Lower lobe of right lung (tissue), 2 donors: ENCODE measurements around the gene ELOVL3. TPM values are rescaled to one million over a fixed set of nuclear protein-coding genes. Genes with fewer than 3 reads are reported as not detected.
"Not testable (repeated sequence)": the region's sequence is repeated elsewhere in the genome, so short reads cannot be mapped to it uniquely, and the experiment has no call there.

Experiments used
- ATAC-seq, 2 donors: fragments of 200-7000 bp; cut with Tn5 transposase; one replicate each; pipeline ENCODE4 v1.9.1; 2020 to 2022; ENCODE audit warnings: mild to moderate bottlenecking in 2 of 2, moderate library complexity in 2 of 2
- DNase-seq: peaks from one replicate; pipeline ENCODE4 v3.0.0-alpha.2; 2020
- H3K27ac ChIP-seq: fragments of 200-600 bp; one replicate; pipeline ENCODE4 v1.8.0; 2022
- H3K27me3 ChIP-seq: fragments of 200-600 bp; one replicate; pipeline ENCODE4 v1.8.0; 2022; ENCODE audit warnings: low read depth
- H3K36me3 ChIP-seq: fragments of 200-600 bp; one replicate; pipeline ENCODE4 v1.8.0; 2022; ENCODE audit warnings: mild to moderate bottlenecking
- H3K4me1 ChIP-seq: fragments of 200-600 bp; one replicate; pipeline ENCODE4 v1.8.0; 2022
- H3K4me3 ChIP-seq: fragments of 200-600 bp; one replicate; pipeline ENCODE4 v1.8.0; 2022; ENCODE audit warnings: mild to moderate bottlenecking
- H3K9me3 ChIP-seq: fragments of 200-600 bp; one replicate; pipeline ENCODE4 v1.8.0; 2022
- intact Hi-C: fragments of 100-400 bp; cut with DNase I; formaldehyde crosslinking; loops from one replicate; pipeline ENCODE4 v1.11.0; 2022
- total RNA-seq: library from RNA; stranded (reverse); fragmentation: NEBNext Ultra II Directional; extraction: Animal tissue kit (Norgen Biotek cat#: 25700); gene quantifications from one replicate; pipeline ENCODE4 v1.2.1, GENCODE V29; 2021
- TF ChIP-seq, protein P1 (sequence below): fragments of 200-600 bp; IDR thresholded peaks from one replicate; pipeline ENCODE4 v1.8.0; 2022; ENCODE audit warnings: antibody characterized with exemption, mild to moderate bottlenecking
- donor health status: DM: no; HTN: yes; CAD: no; lungs with severe emphysema.

The ELOVL3 gene
- total RNA-seq, 1 donor from 2014 or later: 0.92 TPM

DNA sequence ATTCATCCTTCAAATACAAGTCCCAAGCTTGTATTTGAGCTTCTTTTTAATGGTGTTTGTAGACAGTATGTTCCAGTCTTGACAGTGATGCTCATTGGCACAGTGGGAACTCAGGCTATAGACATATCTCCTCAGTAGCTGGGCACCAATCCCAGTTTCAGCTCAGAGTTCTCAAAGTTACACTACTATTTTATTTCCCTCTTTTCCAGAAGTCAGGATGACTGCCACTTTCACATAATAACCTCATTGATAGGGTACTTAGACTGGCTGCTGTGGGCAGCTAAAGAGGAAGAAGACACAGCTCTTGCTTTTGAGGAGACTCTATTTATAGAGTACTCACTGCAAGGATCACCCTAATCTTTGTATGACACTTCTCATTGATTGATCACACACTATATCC, 21.6 kb downstream of the ELOVL3 start:
- ATAC-seq: no peak
- H3K27ac ChIP-seq: no peak overlapping the region
- H3K4me3 ChIP-seq: peak overlapping the region; percentile 85

DNA sequence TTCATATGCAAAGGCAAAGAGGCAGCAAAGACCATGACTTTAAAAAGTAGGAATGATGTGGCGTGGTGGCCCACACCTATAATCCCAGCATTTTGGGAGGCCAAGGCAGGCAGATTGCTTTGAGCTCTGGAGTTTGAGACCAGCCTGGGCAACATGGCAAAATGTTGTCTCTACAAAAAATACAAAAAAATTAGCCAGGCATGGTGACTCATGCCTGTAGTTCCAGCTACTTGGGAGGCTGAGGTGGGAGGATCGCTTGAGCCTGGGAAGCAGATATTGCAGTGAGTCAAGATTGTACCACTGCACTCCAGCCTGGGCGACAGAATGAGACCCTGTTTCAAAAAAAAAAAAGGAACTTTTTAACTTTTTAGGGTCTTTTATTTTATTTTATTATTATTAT, 26.4 kb downstream of the ELOVL3 start:
- ATAC-seq, DNase-seq, H3K27ac ChIP-seq, H3K4me3 ChIP-seq, H3K9me3 ChIP-seq, H3K27me3 ChIP-seq, H3K36me3 ChIP-seq, intact Hi-C loops: not testable (repeated sequence)
- H3K4me1 ChIP-seq: peaks cover 27% of the 10 kb centered on the region

More for the DNA sequence above, 21.6 kb downstream of the ELOVL3 start:
- no peaks in the 10 kb centered on the region for H3K36me3 ChIP-seq
- intact Hi-C loops: no loop called here
- DNase-seq: no peak
- no peaks in the 10 kb centered on the region for H3K27me3 ChIP-seq
- peaks cover 46% of the 10 kb centered on the region for H3K4me1 ChIP-seq
- no peaks in the 10 kb centered on the region for H3K9me3 ChIP-seq
- TF ChIP-seq, protein P1, sequence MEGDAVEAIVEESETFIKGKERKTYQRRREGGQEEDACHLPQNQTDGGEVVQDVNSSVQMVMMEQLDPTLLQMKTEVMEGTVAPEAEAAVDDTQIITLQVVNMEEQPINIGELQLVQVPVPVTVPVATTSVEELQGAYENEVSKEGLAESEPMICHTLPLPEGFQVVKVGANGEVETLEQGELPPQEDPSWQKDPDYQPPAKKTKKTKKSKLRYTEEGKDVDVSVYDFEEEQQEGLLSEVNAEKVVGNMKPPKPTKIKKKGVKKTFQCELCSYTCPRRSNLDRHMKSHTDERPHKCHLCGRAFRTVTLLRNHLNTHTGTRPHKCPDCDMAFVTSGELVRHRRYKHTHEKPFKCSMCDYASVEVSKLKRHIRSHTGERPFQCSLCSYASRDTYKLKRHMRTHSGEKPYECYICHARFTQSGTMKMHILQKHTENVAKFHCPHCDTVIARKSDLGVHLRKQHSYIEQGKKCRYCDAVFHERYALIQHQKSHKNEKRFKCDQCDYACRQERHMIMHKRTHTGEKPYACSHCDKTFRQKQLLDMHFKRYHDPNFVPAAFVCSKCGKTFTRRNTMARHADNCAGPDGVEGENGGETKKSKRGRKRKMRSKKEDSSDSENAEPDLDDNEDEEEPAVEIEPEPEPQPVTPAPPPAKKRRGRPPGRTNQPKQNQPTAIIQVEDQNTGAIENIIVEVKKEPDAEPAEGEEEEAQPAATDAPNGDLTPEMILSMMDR: no peak

DNA sequence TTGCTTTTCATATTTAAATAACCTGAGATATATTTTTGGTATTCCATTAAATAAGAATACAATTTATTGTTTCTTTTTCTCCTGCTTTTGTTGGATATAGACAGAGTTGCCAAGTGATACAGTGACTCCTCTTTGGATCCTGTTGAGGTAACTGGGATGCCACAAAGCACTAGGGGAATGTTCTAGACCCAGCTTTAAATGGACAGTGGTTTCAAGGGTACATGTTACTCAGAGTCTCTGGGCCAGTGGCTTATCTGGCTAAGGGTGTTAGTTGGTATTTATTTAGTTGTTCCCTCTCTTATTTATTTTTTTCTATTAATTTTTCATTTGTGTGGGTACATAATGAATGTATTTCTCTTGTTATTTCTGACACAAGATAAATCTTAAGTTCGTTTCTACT, 28.3 kb downstream of the ELOVL3 start:
- no peaks in the 10 kb centered on the region for H3K9me3 ChIP-seq
- intact Hi-C loops: no loop called here
- ATAC-seq: no peak
- peaks cover 8% of the 10 kb centered on the region for H3K36me3 ChIP-seq
- no peak for DNase-seq
- TF ChIP-seq, protein P1: no peak
- peaks cover 8% of the 10 kb centered on the region for H3K4me1 ChIP-seq
- H3K27ac ChIP-seq: no peak overlapping the region
- no peak overlapping the region for H3K4me3 ChIP-seq
- H3K27me3 ChIP-seq: no peaks in the 10 kb centered on the region

DNA sequence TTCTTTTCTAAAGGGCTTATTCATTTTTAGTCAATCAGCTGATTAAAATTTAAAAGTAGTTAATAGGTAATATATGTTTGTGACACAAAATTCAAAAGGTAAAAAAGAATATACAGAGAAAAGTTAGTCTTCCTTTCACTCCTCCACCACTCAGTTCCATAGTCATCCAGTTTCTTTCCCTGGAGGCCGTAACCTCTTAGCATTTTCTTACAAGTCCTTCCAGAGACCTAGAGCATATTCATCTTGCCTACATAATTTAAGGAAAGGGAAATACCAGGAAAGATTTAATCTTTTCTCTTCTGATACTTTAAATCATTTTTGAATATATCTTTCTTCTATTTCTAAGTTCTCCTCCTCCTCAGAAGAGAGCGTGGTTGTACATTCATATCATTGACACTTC, 29.3 kb downstream of the ELOVL3 start:
- no peak overlapping the region for H3K4me3 ChIP-seq
- no peaks in the 10 kb centered on the region for H3K27me3 ChIP-seq
- TF ChIP-seq, protein P1: no peak
- intact Hi-C loops: no loop called here
- peaks cover under 1% of the 10 kb centered on the region for H3K4me1 ChIP-seq
- no peaks in the 10 kb centered on the region for H3K9me3 ChIP-seq
- H3K27ac ChIP-seq: no peak overlapping the region
- DNase-seq: no peak
- peaks cover 18% of the 10 kb centered on the region for H3K36me3 ChIP-seq
- ATAC-seq: no peak

DNA sequence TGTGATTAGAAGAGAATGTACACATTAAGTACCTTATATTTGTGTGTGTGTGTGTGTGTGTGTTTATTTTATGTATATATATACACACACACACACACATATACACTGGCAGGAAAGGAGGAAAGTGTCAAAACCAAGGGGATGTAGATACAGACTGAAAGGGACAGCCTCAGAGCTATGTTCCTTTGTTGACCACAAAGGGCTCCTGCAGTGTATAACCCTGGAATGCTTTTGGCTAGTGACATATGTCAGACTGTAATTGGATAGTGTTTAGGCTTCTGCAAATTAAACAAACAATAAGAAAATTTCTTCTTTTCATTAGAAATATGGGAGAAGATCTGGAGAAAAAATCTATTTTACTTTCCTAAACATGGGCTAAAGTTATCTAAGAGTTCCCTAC, 35.1 kb downstream of the ELOVL3 start:
- no peaks in the 10 kb centered on the region for H3K27me3 ChIP-seq
- no peak overlapping the region for H3K27ac ChIP-seq
- DNase-seq: no peak
- no peaks in the 10 kb centered on the region for H3K9me3 ChIP-seq
- H3K4me1 ChIP-seq: peaks cover 13% of the 10 kb centered on the region
- peaks cover 43% of the 10 kb centered on the region for H3K36me3 ChIP-seq
- intact Hi-C loops: no loop called here
- H3K4me3 ChIP-seq: no peak overlapping the region
- TF ChIP-seq, protein P1: no peak
- ATAC-seq: no peak

DNA sequence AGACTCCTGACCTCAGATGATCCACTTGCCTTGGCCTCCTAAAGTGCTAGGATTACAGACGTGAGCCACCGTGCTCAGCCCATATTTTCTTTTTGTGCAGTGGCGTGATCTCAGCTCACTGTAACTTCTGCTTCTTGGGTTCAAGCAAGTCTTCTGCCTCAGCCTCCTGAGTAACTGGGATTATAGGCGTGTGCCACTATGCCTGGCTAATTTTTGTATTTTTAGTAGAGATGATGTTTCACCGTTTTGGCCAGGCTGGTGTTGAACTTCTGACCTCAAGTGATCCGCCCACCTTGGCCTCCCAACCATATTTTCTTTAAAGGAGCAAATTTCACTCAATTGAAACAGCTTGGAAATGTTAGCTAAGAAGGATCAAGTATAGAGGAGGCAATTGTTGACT, 35.7 kb downstream of the ELOVL3 start:
- Histone ChIP-seq H3K36me3 (peaks cover 43% of the 10 kb centered on the region), H3K9me3 (no peaks in the 10 kb centered on the region), H3K4me1 (peaks cover 20% of the 10 kb centered on the region), H3K27me3 (no peaks in the 10 kb centered on the region), H3K4me3 (no peak overlapping the region), H3K27ac (no peak overlapping the region)
- no peak for DNase-seq
- TF ChIP-seq, protein P1: no peak
- ATAC-seq: no peak
- intact Hi-C loops: no loop called here
